Loucy (cell line): ENCODE results near the gene SDCCAG8.

Experiments used
- H2AFZ ChIP-seq: fragments of 200-600 bp; sonication (generic); 2 replicates; pipeline ENCODE4 v1.6.0; 2016; ENCODE audit warnings: antibody characterized with exemption, mild to moderate bottlenecking, low read length, moderate library complexity
- H3F3A ChIP-seq: fragments of 200-600 bp; 2 replicates; pipeline ENCODE4 v1.6.0; 2016; ENCODE audit warnings: antibody characterized with exemption, low read depth, mild to moderate bottlenecking
- H3K27me3 ChIP-seq: fragments of 200-600 bp; sonication (generic); 2 replicates; pipeline ENCODE4 v1.6.1; 2014; ENCODE audit warnings: low read length, mild to moderate bottlenecking; ENCODE audit not compliant: insufficient read depth, poor library complexity, severe bottlenecking
- H3K36me3 ChIP-seq: fragments of 200-600 bp; sonication (generic); 2 replicates; pipeline ENCODE4 v1.6.1; 2016; ENCODE audit warnings: low read length; ENCODE audit not compliant: insufficient read depth
- H3K4me1 ChIP-seq: fragments of 200-600 bp; sonication (generic); 2 replicates; pipeline ENCODE4 v1.5.1; 2014; ENCODE audit warnings: low read length, mild to moderate bottlenecking; ENCODE audit not compliant: insufficient read depth, poor library complexity, severe bottlenecking
- H3K4me2 ChIP-seq: fragments of 200-600 bp; sonication (generic); 2 replicates; pipeline ENCODE4 v1.6.0; 2014; ENCODE audit warnings: antibody characterized with exemption, low read length, low read depth, mild to moderate bottlenecking; ENCODE audit not compliant: poor library complexity, severe bottlenecking
- H3K4me3 ChIP-seq: fragments of 200-600 bp; sonication (generic); 2 replicates; pipeline ENCODE4 v1.5.1; 2014; ENCODE audit warnings: low read length, mild to moderate bottlenecking, mixed read lengths; ENCODE audit not compliant: poor library complexity, severe bottlenecking
- H3K79me2 ChIP-seq: fragments of 200-600 bp; sonication (generic); 2 replicates; pipeline ENCODE4 v1.6.1; 2014; ENCODE audit warnings: low read length; ENCODE audit not compliant: insufficient read depth
- H3K9ac ChIP-seq: fragments of 200-600 bp; sonication (generic); 2 replicates; pipeline ENCODE4 v1.6.0; 2014; ENCODE audit warnings: mild to moderate bottlenecking, low read depth, low read length, moderate library complexity; ENCODE audit not compliant: poor library complexity, severe bottlenecking
- H3K9me2 ChIP-seq: fragments of 200-600 bp; sonication (generic); replicated peaks from 2 replicates; pipeline ENCODE4 v1.6.1; 2016; ENCODE audit warnings: low read depth, low read length, mixed read lengths
- H3K9me3 ChIP-seq: fragments of 200-600 bp; sonication (generic); 2 replicates; pipeline ENCODE4 v1.6.1; 2014; ENCODE audit warnings: mild to moderate bottlenecking, antibody characterized with exemption, low read length, low read depth; ENCODE audit not compliant: insufficient read depth
- H4K20me1 ChIP-seq: fragments of 200-600 bp; sonication (generic); 2 replicates; pipeline ENCODE4 v1.6.0; 2014; ENCODE audit warnings: antibody characterized with exemption, low read length, mild to moderate bottlenecking; ENCODE audit not compliant: insufficient read depth, poor library complexity, severe bottlenecking
- CTCF ChIP-seq: fragments of 200-600 bp; sonication (generic); conservative IDR thresholded peaks from 2 replicates; pipeline ENCODE4 v1.5.1; 2014; ENCODE audit warnings: mild to moderate bottlenecking, antibody characterized with exemption, low read length
- EZH2phosphoT487 ChIP-seq: fragments of 200-600 bp; IDR thresholded peaks from 2 replicates; pipeline ENCODE4 v1.6.1; 2018; ENCODE audit warnings: antibody characterized with exemption, mild to moderate bottlenecking, moderate library complexity, borderline replicate concordance

SDCCAG8 gene

GRCh38 chr1:243258731-243259130 lies 2.9 kb downstream of the SDCCAG8 start:
- H3K9ac ChIP-seq: no peak overlapping the region
- H3F3A ChIP-seq: no peaks in the 10 kb centered on the region
- no peaks in the 10 kb centered on the region for H3K36me3 ChIP-seq
- no peaks in the 10 kb centered on the region for H3K27me3 ChIP-seq
- H3K9me2 ChIP-seq: no peaks in the 10 kb centered on the region
- H3K4me2 ChIP-seq: peak overlapping the region; percentile 86
- no peak for TF ChIP-seq CTCF
- no peak for TF ChIP-seq EZH2phosphoT487
- peaks cover 30% of the 10 kb centered on the region for H4K20me1 ChIP-seq
- no peak overlapping the region for H2AFZ ChIP-seq
- peaks cover 48% of the 10 kb centered on the region for H3K4me1 ChIP-seq
- no peak overlapping the region for H3K4me3 ChIP-seq
- H3K79me2 ChIP-seq: peaks cover 66% of the 10 kb centered on the region
- H3K9me3 ChIP-seq: no peaks in the 10 kb centered on the region

GRCh38 chr1:243260221-243260880 lies 4.5 kb downstream of the SDCCAG8 start:
- H3K4me1 ChIP-seq: peaks cover 62% of the 10 kb centered on the region
- TF ChIP-seq CTCF: no peak
- no peak for TF ChIP-seq EZH2phosphoT487

GRCh38 chr1:243261390-243261789 lies 5.5 kb downstream of the SDCCAG8 start:
- peak overlapping the region; percentile 1 for H3K4me2 ChIP-seq
- TF ChIP-seq CTCF (no peak), EZH2phosphoT487 (no peak)
- H3K4me1 ChIP-seq: peaks cover 60% of the 10 kb centered on the region
- no peak overlapping the region for H2AFZ ChIP-seq
- H3K9me2 ChIP-seq: no peaks in the 10 kb centered on the region
- H3K79me2 ChIP-seq: peaks cover 58% of the 10 kb centered on the region
- H3K36me3 ChIP-seq: no peaks in the 10 kb centered on the region
- H3K27me3 ChIP-seq: no peaks in the 10 kb centered on the region
- H3K9ac ChIP-seq: no peak overlapping the region
- no peaks in the 10 kb centered on the region for H3K9me3 ChIP-seq
- peaks cover 22% of the 10 kb centered on the region for H4K20me1 ChIP-seq
- no peaks in the 10 kb centered on the region for H3F3A ChIP-seq
- no peak overlapping the region for H3K4me3 ChIP-seq

More at GRCh38 chr1:243260221-243260880, 4.5 kb downstream of the SDCCAG8 start:
- no peaks in the 10 kb centered on the region for H3K36me3 ChIP-seq
- H2AFZ ChIP-seq: no peak overlapping the region
- no peak overlapping the region for H3K4me2 ChIP-seq
- no peak overlapping the region for H3K9ac ChIP-seq
- peaks cover 23% of the 10 kb centered on the region for H4K20me1 ChIP-seq
- no peaks in the 10 kb centered on the region for H3K27me3 ChIP-seq
- no peaks in the 10 kb centered on the region for H3F3A ChIP-seq
- no peaks in the 10 kb centered on the region for H3K9me3 ChIP-seq
- H3K4me3 ChIP-seq: no peak overlapping the region
- H3K9me2 ChIP-seq: no peaks in the 10 kb centered on the region
- peaks cover 61% of the 10 kb centered on the region for H3K79me2 ChIP-seq
